HK-2 (cell line): ENCODE results near the gene RBP3.

ENCODE experiments used
- DNase-seq: peaks from one replicate; pipeline ENCODE4 v3.0.0-alpha.2; 2018; ENCODE audit not compliant: unreplicated experiment

RBP3 gene

DNA sequence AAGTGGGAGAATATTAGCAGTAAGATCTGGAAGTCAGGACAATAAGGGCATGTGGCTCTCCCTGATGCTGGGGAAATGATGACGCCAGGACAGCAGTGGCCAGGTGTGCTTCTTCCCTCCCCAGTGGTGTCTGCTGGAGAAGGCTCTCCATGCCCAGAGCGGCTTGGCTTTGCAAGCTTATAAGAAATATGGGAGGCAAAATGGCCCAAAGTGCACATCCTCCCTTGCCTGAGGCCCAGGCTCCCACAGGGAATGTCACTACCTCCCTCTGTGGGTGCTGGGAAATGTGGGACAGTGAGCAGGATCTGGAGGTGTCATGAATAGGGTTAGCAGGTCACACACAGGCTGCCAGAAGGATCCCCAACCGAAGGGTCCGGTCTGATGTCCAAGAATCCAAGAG lies 53.0 kb downstream of the RBP3 start:
- no peak for DNase-seq

DNA sequence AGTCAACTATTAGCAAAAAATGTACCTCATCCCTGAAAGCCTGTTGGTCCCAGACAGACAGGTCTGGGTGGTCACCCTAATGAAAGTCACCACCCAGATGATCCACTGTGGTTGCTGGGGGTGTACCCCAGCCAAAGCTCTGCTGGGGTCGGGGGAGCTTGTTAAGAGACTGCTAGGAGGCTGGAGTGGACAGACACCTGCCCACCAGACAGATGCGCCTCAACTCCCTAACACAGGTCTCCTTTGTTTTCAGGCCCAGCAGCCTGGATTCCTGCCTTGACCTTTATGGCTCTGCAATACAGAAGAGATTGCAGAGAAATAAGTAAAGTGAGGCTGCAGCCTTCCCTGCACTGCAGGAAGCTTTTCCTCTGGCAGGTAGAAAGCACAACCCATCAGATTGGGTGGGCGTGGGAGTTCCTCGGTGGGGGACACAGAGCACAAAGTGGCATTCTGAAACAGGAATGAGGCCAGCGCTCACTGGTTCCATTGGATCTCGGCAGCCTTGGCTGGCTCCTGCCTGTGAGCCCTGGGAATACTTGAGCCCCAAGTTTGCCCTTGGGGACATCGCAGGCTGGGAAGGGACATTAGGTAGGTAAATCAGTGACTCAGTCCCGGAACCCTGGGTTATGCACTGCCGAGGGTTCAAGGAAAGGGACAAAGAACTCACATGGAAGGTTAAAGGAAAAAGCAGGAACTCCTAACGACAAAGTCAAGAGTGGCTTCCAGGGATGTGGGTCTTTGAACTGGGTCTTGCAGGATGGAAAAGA lies 53.9 kb downstream of the RBP3 start:
- no peak for DNase-seq

DNA sequence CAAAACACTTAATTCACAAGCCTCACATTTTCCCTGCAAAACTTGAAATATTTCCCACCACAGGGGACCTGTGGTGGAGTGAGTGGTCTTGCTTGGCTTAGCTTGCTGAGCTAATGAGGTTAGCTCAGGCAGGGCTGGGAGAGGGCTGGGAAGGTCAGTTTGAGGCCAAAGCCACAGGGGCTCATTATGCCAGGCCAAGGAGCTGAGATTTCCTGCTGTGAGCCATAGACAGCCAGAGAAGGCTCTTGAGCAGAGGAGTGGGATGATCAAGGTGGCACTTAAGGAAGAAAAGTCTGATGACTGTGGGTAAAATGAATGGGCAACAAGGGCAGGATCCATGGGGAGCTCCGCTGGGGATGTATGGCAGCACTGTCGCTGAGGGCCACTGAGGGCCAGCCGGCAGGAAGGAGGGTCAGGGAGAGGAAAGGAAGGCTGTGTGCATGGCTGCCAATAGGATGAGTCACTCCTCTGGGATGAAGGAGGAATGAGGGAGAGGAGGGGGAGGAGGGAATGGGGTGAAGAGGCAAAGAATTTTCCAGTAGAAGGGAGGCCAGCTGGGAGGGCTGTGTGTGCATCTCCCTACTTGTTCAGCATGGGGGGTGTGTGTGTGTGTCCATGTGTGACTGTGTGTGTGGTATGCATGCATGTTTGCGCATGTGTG lies 54.6 kb downstream of the RBP3 start:
- peak; percentile 84 for DNase-seq

DNA sequence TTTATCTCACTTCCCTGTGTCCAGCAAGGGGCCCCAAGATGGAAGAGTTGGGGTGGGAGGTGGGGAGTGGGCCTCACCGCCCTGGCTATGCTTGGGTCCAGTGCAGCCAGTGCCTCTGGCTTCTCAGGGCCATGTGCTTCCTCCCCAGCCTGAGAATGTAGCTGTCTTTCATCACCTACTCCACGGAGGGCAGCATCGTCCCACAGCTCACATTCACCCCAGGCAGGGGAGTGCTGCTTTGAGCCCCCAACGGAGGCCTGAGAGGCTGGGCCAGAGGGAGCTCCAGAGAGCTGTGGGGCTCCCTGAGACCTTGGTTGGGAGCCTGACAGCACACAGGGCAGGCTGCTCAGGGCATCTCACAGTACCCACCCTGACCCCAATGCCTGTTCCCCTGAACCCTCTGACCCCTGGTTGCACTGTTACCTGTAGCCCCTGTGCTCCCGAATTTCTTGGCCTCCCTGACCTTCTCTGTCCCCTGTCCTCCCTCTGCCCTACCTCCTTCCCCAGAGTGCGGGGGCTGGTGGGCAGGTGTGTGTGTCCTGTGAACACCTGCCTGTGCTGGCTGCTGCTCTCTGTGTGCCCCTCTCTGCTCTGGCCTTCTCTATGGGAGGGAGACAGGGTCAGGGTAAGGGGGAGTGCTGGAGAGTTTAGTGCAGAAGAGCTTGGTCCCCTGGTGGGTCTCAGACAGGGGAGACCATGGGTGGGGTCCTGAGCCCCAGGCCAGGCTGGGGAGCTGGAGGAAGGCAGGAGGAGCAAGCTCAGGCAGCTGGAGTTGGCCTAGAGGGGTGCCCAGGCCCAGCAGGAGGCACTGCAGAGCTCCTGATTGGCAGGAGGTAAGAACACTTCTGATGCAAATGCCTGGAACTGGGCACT lies 55.5 kb downstream of the RBP3 start:
- no peak for DNase-seq

DNA sequence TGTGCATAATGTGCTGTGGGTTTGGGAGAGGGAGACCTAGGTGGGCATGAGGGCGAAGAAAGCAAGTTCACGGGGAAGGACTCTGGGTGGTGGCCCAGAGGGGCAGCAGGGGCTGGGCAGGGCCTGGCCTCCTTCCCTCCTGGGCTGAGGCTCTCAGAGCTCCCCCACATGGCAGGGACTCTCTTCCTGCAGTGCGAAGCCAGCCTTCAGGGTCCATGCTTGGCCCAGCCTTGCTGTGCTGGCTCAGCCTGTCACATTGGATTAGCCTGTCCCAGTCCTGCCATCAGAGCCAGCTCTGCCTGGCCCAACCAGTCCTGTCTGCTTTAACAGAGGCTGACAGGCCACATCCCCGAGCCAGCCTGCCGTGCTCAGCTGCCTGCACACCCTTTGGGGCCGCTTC lies 56.3 kb downstream of the RBP3 start:
- no peak for DNase-seq

DNA sequence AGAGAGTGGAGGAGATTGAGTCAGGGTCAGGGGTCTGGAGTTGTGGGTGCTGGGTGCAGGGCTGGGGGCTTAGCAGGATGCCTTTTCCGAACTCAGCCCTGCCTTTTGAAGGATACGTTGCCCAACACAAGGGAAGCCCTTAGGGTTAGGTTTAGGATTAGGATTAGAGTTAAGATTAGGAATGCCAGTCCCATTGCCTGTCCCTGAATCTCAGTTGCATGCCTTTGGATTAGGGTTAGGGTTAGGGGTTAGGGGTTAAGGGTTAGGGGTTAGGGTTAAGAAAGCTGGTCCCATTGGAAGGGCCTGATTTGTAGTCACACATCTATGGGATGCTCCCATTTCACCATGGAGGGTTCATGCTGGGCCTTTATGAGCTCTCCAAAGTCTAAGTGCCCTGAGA lies 56.8 kb downstream of the RBP3 start:
- no peak for DNase-seq

DNA sequence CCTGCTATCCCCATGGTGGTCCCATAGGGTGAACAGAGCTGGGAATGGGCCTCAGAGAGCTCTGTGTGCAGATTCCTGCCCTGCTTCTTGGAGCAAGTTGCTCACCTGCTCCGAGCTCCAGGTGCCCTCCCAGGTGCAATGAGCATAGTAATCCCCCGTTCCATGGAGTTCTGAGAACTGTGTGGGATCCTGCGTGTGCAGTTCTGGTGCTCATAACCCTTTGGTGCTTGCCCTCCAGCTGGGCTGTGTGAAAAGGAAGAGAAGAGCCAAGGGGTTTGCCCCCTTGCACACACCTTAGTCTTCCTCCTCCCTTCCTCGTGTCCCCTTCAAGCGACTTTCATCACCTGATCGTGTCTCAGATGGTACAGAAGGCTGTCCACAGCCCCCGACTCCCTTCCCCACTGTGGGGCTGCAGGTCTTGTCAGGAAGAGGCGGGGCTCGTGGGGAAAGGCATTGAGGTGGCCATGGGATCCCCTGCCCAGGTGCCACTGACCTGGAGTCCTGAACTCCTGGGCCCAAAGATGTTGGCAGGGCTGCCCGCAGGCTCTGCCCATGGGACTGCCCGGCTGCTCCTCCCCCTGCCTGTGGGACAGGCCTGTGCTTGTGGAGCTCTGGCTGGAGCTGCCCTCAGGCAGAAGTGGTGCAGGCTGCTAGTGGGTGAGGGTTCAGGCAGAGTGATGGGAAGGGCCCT lies 57.8 kb downstream of the RBP3 start:
- no peak for DNase-seq

DNA sequence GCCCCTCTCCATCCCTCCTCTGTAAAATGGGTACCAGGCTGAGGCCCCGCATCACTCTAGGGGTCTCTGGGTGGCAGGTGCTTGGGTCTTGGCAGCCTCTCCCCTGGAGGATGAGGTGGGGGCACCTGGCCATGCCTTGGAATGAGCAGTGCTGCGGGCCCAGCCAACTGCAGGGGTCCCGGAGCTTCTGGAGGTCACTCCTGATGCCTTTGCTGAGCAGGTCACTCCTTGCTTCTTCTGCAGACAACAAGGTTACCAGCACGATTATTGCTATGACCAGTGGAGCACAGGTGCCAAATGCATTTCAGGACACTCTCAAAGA lies 58.3 kb downstream of the RBP3 start:
- no peak for DNase-seq

DNA sequence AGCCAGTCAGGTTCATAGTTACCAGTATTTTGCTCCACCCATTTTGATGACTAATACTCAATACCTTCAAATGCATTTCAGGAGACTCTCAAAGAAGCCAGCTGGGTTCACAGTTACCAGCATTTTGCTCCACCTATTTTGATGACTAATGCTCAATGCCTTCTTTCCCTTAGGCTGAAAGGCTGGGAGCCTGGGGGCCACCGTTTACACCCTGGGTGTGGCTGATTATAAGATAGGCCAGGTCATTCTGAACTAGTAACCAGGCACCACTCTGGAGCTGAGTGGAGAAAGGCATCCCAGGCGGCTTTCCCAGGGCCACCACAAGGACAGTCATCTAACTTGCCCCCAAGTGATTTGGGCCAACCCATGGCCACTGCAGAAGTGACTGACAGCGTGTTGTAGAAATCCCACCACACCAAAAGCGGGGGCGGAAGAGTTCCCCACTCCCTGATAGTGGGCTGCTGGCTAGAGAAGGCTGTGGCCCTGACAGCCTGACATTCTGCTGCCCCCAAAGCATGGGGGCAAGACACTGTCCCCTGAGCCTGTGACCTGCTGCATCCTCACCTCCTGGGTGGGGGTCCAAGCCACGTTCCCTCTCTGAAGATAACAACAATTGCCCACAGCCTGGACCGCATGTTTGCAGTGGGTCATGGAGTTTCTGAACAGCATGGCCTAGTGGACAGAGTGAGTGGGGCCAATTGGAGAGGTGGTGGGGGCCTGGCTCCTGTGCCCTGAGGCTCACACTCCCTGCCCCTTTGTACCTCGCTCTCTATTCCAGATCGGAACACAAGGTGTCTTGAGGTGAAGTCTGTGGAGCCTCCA lies 58.9 kb downstream of the RBP3 start:
- peak; percentile 73 for DNase-seq
